Body of pancreas (tissue), 4 donors: ENCODE data around the gene FANCD2OS. TPM values are rescaled to one million over a fixed set of nuclear protein-coding genes. Genes with fewer than 3 reads are reported as not detected.

Experiments
- ATAC-seq: fragments of 150-250 bp; one replicate; pipeline ENCODE4 v1.9.1; 2016
- DNase-seq, 4 donors: peaks; one replicate each; pipeline ENCODE4 v3.0.0-alpha.2; 2019
- H3K27ac ChIP-seq, 4 donors: fragments of 200-600 bp; sonication (generic); 1 replicate in 3 of 4; 2 replicates in 1 of 4; pipeline versions ENCODE4 v1.5.1 to v1.6.1; 2016 to 2019; ENCODE audit warnings: mild to moderate bottlenecking in 1 of 4, mixed read lengths in 1 of 4, moderate library complexity in 1 of 4
- H3K27me3 ChIP-seq, 2 donors: fragments of 200-600 bp; sonication (generic); one replicate each; pipeline ENCODE4 v1.6.0; 2016; ENCODE audit warnings: mild to moderate bottlenecking in 1 of 2
- H3K36me3 ChIP-seq, 2 donors: fragments of 200-600 bp; sonication (generic); replicated peaks in 1 of 2; 2 replicates each; pipeline ENCODE4 v1.5.1; 2016; ENCODE audit warnings: low read depth in 2 of 2; ENCODE audit not compliant: insufficient read depth in 1 of 2
- H3K4me1 ChIP-seq: fragments of 200-600 bp; sonication (generic); one replicate; pipeline ENCODE4 v1.6.0; 2016
- H3K4me3 ChIP-seq, 2 donors: fragments of 200-600 bp; sonication (generic); 1 replicate in 1 of 2; 2 replicates in 1 of 2; pipeline ENCODE4 v1.5.1; 2016 to 2019
- H3K9me3 ChIP-seq, 3 donors: fragments of 200-600 bp; sonication (generic); 1 replicate in 2 of 3; 2 replicates in 1 of 3; pipeline ENCODE4 v1.5.1; 2016
- CTCF ChIP-seq, 7 experiments: fragments of 450-650 bp in 4 of 7; fragments of 200-600 bp in 3 of 7; sonication (generic) in 3 of 7; IDR thresholded peaks; one replicate each; pipeline ENCODE4 v1.5.1; 2016 to 2019; ENCODE audit warnings: antibody characterized with exemption in 7 of 7
- POLR2A ChIP-seq, 3 donors: fragments of 450-650 bp; IDR thresholded peaks; one replicate each; pipeline ENCODE4 v1.6.1; 2016; ENCODE audit warnings: antibody characterized with exemption in 3 of 3, mild to moderate bottlenecking in 2 of 3
- WGBS, 2 donors: methylation state at CpG; one replicate each; pipeline ENCODE4 v1.1.5; 2017; 5-methylcytosine and 5-hydroxymethylcytosine counted together
- intact Hi-C: fragments of 100-400 bp; cut with DNase I; formaldehyde crosslinking; loops from one replicate; pipeline ENCODE4 v1.15.1; 2023
- total RNA-seq, 2 donors: library from RNA; depleted of rRNA; stranded (reverse); fragments of >200 nt; gene quantifications; one replicate each; pipeline ENCODE4 v1.1.0, GENCODE V29; 2016

FANCD2OS gene
- total RNA-seq, 2 donors from 2014 or later: not detected

GRCh38 chr3:10154335-10155122, 46.5 kb upstream of the FANCD2OS start:
- H3K27ac ChIP-seq: no peak overlapping the region
- H3K27me3 ChIP-seq: no peaks in the 10 kb centered on the region
- H3K4me3 ChIP-seq: no peak overlapping the region
- 88 to 91% methylated on average over 14 of the region's 14 CpGs for WGBS, 2 donors
- ATAC-seq (no peak), DNase-seq (no peak)
- H3K36me3 ChIP-seq: peaks cover 11 to 18% of the 10 kb centered on the region in 2 donors
- no peaks in the 10 kb centered on the region for H3K4me1 ChIP-seq
- TF ChIP-seq CTCF (IDR thresholded peaks at IDR 0.05) (no peak), POLR2A (IDR thresholded peaks at IDR 0.05) (no peak)
- intact Hi-C loops: no loop called here
- no peaks in the 10 kb centered on the region for H3K9me3 ChIP-seq

GRCh38 chr3:10150987-10151386, 42.9 kb upstream of the FANCD2OS start:
- H3K27me3 ChIP-seq: no peaks in the 10 kb centered on the region
- no peak overlapping the region for H3K4me3 ChIP-seq
- H3K36me3 ChIP-seq: peaks cover 11 to 20% of the 10 kb centered on the region in 2 donors
- TF ChIP-seq POLR2A (IDR thresholded peaks at IDR 0.05) (no peak), CTCF (IDR thresholded peaks at IDR 0.05) (no peak)
- H3K9me3 ChIP-seq: no peaks in the 10 kb centered on the region
- no peaks in the 10 kb centered on the region for H3K4me1 ChIP-seq
- ATAC-seq (no peak), DNase-seq (no peak)
- H3K27ac ChIP-seq: no peak overlapping the region
- WGBS, 2 donors: 83 to 84% methylated on average over 6 of the region's 6 CpGs
- intact Hi-C loops: no loop called here

- DNase-seq: peak in 1 of 4 donors; percentile 18
- H3K4me3 ChIP-seq: no peak overlapping the region
- 89 to 100% methylated on average over 3 to 8 of the region's 8 CpGs for WGBS, 2 donors
- H3K9me3 ChIP-seq: no peaks in the 10 kb centered on the region
- intact Hi-C loops: no loop called here
- no peak for TF ChIP-seq POLR2A (IDR thresholded peaks at IDR 0.05)
- TF ChIP-seq CTCF (IDR thresholded peaks at IDR 0.05): no peak
- ATAC-seq: no peak
- peaks cover 11 to 18% of the 10 kb centered on the region in 2 donors for H3K36me3 ChIP-seq
- H3K27ac ChIP-seq: no peak overlapping the region
- no peaks in the 10 kb centered on the region for H3K27me3 ChIP-seq
- H3K4me1 ChIP-seq: peaks cover 2% of the 10 kb centered on the region
Measured at GRCh38 chr3:10149226-10149625, 41.2 kb upstream of the FANCD2OS start.

- TF ChIP-seq POLR2A (IDR thresholded peaks at IDR 0.05): no peak
- no peak for TF ChIP-seq CTCF (IDR thresholded peaks at IDR 0.05)
- Histone ChIP-seq H3K9me3 (no peaks in the 10 kb centered on the region), H3K27ac (no peak overlapping the region), H3K36me3 (peaks cover 7 to 8% of the 10 kb centered on the region in 2 donors), H3K4me3 (no peak overlapping the region), H3K27me3 (no peaks in the 10 kb centered on the region), H3K4me1 (peaks cover 24% of the 10 kb centered on the region)
- WGBS, 2 donors: 69 to 80% methylated on average over 4 of the region's 4 CpGs
- DNase-seq: no peak
- ATAC-seq: no peak
- intact Hi-C loops: no loop called here
Measured at GRCh38 chr3:10145685-10146084, 37.6 kb upstream of the FANCD2OS start.
